GM21367 (cell line): ENCODE data around the gene APOA4.

Experiments
- ATAC-seq: cut with Tn5 transposase; IDR thresholded peaks from one replicate; pipeline ENCODE4 v1.9.1; 2021; ENCODE audit not compliant: unreplicated experiment

The APOA4 gene

GRCh38 chr11:116782728-116783127 lies 40.4 kb downstream of the APOA4 start:
- ATAC-seq, result no peak

DNA sequence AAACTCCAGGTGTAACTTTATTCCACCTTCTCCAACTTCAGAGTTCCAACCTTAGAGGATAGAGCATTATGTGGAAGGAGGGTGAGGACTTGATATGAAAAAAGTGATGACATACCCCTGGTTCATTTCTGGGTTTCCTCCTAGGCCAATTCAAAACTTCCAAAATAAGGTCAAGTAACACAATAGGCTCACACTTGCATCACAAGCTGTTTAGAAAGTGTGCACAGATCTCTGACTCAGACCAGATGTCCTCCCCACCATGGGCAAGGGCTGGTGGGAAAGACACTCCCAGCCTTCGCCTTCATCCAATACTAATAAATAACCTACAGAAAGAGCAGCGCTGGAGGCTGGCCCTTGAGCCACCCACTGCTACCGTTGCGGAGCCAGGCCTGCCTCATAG lies 44.5 kb downstream of the APOA4 start:
- no peak for ATAC-seq

DNA sequence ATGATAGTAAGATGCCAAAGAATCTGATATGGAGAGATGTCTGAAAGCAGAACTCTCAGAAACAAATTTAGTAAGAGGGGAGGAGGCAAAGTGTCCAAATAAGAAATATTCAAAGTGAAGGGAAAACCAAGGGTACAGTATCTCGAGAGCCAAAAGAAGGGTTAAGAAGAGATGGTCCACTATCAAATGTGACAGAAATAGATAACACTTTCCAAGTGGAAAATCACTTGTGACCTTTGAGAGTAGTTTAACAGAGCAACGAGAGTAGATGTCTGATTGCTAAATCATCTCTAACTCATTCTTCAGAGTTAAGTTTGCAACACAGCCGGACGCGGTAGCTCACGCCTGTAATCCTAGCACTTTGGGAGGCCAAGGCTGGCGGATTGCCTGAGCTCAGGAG lies 46.0 kb downstream of the APOA4 start:
- no peak for ATAC-seq

DNA sequence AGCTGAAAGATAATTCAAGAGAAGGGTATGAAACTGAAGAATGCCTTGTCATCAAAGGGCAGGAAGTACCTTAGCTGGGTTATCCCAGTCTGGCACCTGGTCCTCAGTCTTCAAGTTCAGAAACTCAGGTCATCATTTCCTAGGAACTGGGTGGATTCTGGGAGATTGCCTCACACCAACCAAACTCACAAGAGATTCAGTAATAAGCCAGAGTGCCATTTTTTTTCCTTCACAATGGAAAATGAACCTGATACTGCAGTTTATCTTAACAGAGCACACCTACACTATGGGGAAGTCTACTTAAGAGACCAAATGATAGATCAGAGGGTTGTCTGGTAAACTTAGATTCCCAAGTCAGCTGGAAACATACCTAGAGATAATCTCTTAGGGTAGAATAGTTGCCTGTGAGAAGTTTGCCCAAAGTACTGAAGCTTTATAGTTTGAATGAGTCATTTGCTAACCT lies 46.6 kb downstream of the APOA4 start:
- no peak for ATAC-seq

GRCh38 chr11:116775975-116776374 lies 47.1 kb downstream of the APOA4 start:
- no peak for ATAC-seq

GRCh38 chr11:116774661-116775060 lies 48.4 kb downstream of the APOA4 start:
- ATAC-seq, result no peak

DNA sequence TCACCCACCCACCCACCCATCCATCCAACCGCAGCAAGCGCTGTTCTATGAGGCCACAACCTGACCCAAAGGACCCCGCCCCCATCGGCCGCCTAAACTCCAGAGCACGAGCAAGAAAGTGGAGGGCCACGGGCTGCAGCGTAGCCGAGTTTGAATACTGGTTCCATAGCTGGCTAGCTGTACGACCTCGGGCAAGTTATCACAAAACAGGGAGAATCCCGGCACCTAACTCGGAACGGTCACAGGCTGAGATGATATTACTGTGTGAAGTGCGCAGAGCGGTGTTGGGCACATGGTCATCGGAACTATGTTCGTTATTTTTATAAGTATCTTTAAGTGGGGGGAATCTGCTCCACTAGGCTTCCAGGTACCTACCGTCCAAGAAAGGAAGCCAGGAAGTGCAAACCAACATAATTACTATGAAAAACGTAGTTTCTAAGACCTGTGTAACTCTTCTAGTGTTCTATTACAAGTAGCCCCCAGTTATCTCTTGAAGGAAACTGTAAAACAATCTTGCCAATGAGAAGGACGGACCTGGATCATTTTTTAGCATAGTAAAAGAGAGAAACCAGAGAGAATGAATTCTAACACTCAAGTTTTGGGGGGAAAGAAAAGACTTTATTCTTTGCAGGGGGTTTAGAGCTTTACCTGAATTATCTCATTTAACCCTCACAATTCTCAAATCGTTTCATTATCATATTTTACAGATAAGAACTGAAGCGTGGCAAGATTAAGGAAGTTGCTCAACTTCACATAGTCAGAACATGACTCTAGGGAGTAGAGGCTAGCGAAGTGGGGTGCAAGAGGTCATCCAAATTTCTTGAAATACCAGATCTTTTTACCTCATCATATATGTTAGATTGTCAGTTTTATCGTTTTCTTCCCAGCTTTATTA lies 49.7 kb downstream of the APOA4 start:
- peak; percentile 28 for ATAC-seq

GRCh38 chr11:116772443-116773202 lies 50.5 kb downstream of the APOA4 start, which contains the start of gene BUD13:
Gene BUD13 (minus strand): TSS chr11:116772987. CDS start chr11:116772964, 23 bp downstream.
- peak; percentile 75 for ATAC-seq

DNA sequence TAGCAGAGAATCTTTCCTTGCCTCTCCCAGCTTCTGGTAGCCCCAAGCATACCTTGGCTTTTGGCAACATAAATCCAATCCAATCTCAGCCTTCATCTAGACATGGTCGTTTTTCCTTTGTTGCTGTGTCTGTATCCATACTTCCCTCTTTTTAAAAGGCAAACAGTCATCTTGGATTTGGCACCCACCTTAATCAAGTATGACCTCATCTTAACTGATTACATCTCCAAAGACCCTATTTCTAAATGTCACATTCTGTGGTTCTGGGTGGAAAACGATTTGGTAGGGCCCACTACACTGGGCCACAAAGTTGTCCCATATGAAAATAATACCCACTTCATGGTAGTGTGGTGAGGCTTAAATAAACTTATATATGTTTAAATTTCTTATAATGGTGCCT lies 51.2 kb downstream of the APOA4 start:
- no peak for ATAC-seq
